ENCODE measurements around the gene ZNF622.

Gene ZNF622

DNA sequence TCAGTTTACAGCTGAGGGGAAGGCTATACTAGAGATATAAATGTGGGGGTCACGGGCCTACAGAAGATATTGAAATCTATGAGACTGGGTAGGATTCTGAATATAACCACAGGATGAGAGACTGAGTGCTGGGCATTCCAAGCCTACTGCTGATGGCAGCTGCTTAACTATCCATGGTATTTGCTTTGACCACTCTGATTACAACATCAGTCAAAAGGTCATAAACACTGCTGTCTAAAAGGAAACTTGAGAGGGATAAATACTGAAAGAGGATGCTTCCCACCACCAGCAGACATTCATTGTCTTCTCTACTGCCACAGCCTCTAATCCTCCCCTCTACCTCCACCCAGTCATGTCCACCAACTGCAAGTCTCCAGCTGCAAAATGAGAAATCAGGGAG lies 3.8 kb downstream of the ZNF622 start:
- Histone ChIP-seq H3K27me3 (ENCODE audit: insufficient read depth, low read length) (no peaks in the 10 kb centered on the region), H3K9me2 (ENCODE audit: low read depth, low read length) (no peaks in the 10 kb centered on the region), H3K79me2 (ENCODE audit: insufficient read depth, low read length) (peaks cover 22% of the 10 kb centered on the region), H3K9ac (ENCODE audit: low read length) (no peak overlapping the region), H3K4me2 (ENCODE audit: low read length) (no peak overlapping the region), H3K4me1 (ENCODE audit: insufficient read depth, low read length, severe bottlenecking) (peaks cover 24% of the 10 kb centered on the region), H3K27ac (ENCODE audit: low read depth, low read length, poor library complexity, severe bottlenecking) (no peak overlapping the region), H4K20me1 (ENCODE audit: insufficient read depth, low read length) (no peaks in the 10 kb centered on the region), H3K36me3 (ENCODE audit: insufficient read depth, low read length) (peaks cover 71% of the 10 kb centered on the region), H3F3A (ENCODE audit: insufficient read depth, low read length) (no peaks in the 10 kb centered on the region), H3K9me3 (ENCODE audit: low read length) (no peaks in the 10 kb centered on the region), H3K4me3 (ENCODE audit: low read depth, low read length, poor library complexity, severe bottlenecking) (no peak overlapping the region), H2AFZ (ENCODE audit: low read length) (no peak overlapping the region)
- TF ChIP-seq, protein P1, sequence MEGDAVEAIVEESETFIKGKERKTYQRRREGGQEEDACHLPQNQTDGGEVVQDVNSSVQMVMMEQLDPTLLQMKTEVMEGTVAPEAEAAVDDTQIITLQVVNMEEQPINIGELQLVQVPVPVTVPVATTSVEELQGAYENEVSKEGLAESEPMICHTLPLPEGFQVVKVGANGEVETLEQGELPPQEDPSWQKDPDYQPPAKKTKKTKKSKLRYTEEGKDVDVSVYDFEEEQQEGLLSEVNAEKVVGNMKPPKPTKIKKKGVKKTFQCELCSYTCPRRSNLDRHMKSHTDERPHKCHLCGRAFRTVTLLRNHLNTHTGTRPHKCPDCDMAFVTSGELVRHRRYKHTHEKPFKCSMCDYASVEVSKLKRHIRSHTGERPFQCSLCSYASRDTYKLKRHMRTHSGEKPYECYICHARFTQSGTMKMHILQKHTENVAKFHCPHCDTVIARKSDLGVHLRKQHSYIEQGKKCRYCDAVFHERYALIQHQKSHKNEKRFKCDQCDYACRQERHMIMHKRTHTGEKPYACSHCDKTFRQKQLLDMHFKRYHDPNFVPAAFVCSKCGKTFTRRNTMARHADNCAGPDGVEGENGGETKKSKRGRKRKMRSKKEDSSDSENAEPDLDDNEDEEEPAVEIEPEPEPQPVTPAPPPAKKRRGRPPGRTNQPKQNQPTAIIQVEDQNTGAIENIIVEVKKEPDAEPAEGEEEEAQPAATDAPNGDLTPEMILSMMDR (IDR thresholded peaks at IDR 0.05; ENCODE audit: low read length) = no peak
- no peak for TF ChIP-seq EZH2 (IDR thresholded peaks at IDR 0.05; ENCODE audit: borderline replicate concordance, low read length)

DNA sequence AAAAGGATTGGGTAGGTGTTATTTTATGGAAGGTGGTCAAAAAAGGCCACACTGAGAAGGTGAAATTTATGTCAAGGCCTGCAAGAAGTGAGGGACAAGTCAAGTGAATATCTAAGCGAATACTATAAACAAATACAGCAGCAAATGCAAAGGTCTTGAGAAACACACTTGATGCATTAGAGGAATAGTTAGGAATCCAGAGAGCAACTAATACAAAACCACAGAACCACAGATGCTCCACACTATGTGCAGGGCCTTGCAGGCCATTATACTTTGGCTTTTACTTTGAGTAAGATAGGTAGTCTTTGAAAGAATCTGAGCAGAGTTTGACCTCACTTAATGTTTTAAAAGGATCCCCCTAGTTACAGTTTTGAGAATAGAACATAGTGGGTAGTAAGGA lies 4.6 kb downstream of the ZNF622 start:
- Histone ChIP-seq H3K27ac (ENCODE audit: low read depth, low read length, poor library complexity, severe bottlenecking) (no peak overlapping the region), H3K36me3 (ENCODE audit: insufficient read depth, low read length) (peaks cover 78% of the 10 kb centered on the region), H4K20me1 (ENCODE audit: insufficient read depth, low read length) (no peaks in the 10 kb centered on the region), H3K4me2 (ENCODE audit: low read length) (no peak overlapping the region), H3K4me1 (ENCODE audit: insufficient read depth, low read length, severe bottlenecking) (peaks cover 19% of the 10 kb centered on the region), H2AFZ (ENCODE audit: low read length) (no peak overlapping the region), H3F3A (ENCODE audit: insufficient read depth, low read length) (no peaks in the 10 kb centered on the region), H3K9me2 (ENCODE audit: low read depth, low read length) (no peaks in the 10 kb centered on the region), H3K79me2 (ENCODE audit: insufficient read depth, low read length) (peaks cover 22% of the 10 kb centered on the region), H3K9ac (ENCODE audit: low read length) (no peak overlapping the region), H3K9me3 (ENCODE audit: low read length) (no peaks in the 10 kb centered on the region), H3K4me3 (ENCODE audit: low read depth, low read length, poor library complexity, severe bottlenecking) (no peak overlapping the region), H3K27me3 (ENCODE audit: insufficient read depth, low read length) (no peaks in the 10 kb centered on the region)
- TF ChIP-seq, protein P1 (IDR thresholded peaks at IDR 0.05; ENCODE audit: low read length) = no peak
- TF ChIP-seq EZH2 (IDR thresholded peaks at IDR 0.05; ENCODE audit: borderline replicate concordance, low read length) = no peak

DNA sequence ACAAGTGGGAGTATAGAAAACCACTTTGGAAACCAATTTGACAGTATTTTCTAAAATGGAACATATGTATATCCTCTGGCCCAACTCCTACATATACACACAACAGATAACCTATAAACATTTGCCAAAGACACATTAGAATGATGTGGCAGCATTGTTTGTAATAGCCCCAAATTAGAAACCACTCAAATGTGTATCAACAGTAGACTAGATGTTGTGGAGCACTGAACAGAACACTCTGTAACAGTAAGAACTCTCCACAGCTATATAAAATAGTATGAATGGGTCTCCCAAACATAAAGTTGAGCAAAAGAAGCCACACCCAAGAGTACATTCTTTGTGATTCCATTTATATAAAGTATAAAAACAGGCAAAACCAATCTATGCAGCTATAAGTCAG lies 6.1 kb downstream of the ZNF622 start:
- Histone ChIP-seq H2AFZ (ENCODE audit: low read length) (no peak overlapping the region), H3K4me1 (ENCODE audit: insufficient read depth, low read length, severe bottlenecking) (peaks cover 14% of the 10 kb centered on the region), H3K36me3 (ENCODE audit: insufficient read depth, low read length) (peaks cover 93% of the 10 kb centered on the region), H4K20me1 (ENCODE audit: insufficient read depth, low read length) (no peaks in the 10 kb centered on the region), H3K27ac (ENCODE audit: low read depth, low read length, poor library complexity, severe bottlenecking) (no peak overlapping the region), H3K4me3 (ENCODE audit: low read depth, low read length, poor library complexity, severe bottlenecking) (no peak overlapping the region), H3K79me2 (ENCODE audit: insufficient read depth, low read length) (peaks cover 21% of the 10 kb centered on the region), H3K9ac (ENCODE audit: low read length) (no peak overlapping the region), H3K4me2 (ENCODE audit: low read length) (no peak overlapping the region), H3K27me3 (ENCODE audit: insufficient read depth, low read length) (no peaks in the 10 kb centered on the region), H3F3A (ENCODE audit: insufficient read depth, low read length) (no peaks in the 10 kb centered on the region), H3K9me3 (ENCODE audit: low read length) (no peaks in the 10 kb centered on the region), H3K9me2 (ENCODE audit: low read depth, low read length) (no peaks in the 10 kb centered on the region)
- TF ChIP-seq, protein P1 (IDR thresholded peaks at IDR 0.05; ENCODE audit: low read length) = no peak
- no peak for TF ChIP-seq EZH2 (IDR thresholded peaks at IDR 0.05; ENCODE audit: borderline replicate concordance, low read length)
